ENCODE measurements around the gene HBA1. TPM values are rescaled to one million over a fixed set of nuclear protein-coding genes. Genes with fewer than 3 reads are reported as not detected.
"Not testable (repeated sequence)": the region's sequence is repeated elsewhere in the genome, so short reads cannot be mapped to it uniquely, and the experiment has no call there.

HBA1 gene
- total and polyA plus RNA-seq, 2 donors (not counting 3 experiments of a cell fraction or from before 2014, with no cell fraction given): not detected

DNA sequence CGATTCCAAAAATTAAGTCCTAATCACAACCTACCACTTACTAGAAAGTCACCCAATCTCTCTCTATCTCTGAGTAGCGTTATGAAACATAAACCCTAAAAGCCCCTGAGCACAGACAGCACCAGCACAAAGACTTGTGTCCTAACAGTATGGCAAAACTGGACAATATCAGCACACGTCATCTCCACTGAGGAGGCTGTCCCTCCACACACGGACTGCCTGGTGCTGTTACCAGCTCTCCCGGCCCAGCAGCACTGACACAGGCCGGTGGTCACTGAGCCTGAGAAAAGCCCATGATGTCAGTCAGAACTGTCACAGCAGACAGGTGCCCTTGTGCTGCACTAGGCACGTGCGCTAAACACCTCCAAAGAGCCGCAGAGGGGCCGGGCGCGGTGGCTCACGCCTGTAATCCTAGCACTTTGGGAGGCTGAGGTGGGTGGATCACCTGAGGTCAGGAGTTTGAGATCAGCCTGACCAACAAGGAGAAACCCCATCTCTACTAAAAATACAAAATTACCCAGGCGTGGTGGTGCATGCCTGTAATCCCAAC is 35.2 kb downstream of the HBA1 start:
- H3K4me2 ChIP-seq (ENCODE audit: insufficient read depth, low read length); H4K20me1 ChIP-seq (replicated peaks; ENCODE audit: control insufficient read depth, extremely low read depth, insufficient read depth, low read length); H2AFZ ChIP-seq (ENCODE audit: low read depth, low read length); H3K4me1 ChIP-seq (ENCODE audit: control insufficient read depth, extremely low read depth, insufficient read depth, low read length); BruUV-seq (replicated peaks); DNase-seq (ENCODE audit: low read depth, low spot score); dilution Hi-C loops (cut with MboI; ENCODE audit: extremely low pct_ligation_motif_present, low sequenced_read_pairs); H3K9me3 ChIP-seq (replicated peaks; ENCODE audit: control insufficient read depth, insufficient read depth, low read length); POLR2A ChIA-PET; CTCF ChIA-PET; intact Hi-C loops (cut with micrococcal nuclease); H3K9ac ChIP-seq (replicated peaks; ENCODE audit: extremely low read depth, insufficient read depth, low read length); FAIRE-seq; H3K27ac ChIP-seq (ENCODE audit: insufficient read depth, low read depth, low read length); H3K9me1 ChIP-seq (replicated peaks; ENCODE audit: control insufficient read depth, extremely low read depth, insufficient read depth, low read length); H3K4me3 ChIP-seq (replicated peaks in 1 of 3; ENCODE audit: insufficient read depth in 1 of 3, low read depth in 1 of 3, low read length in 3 of 3); H3K27me3 ChIP-seq (ENCODE audit: control insufficient read depth in 2 of 2, insufficient read depth in 2 of 2, low read length in 2 of 2): not testable (repeated sequence)
- Histone ChIP-seq H3K79me2 (ENCODE audit: control insufficient read depth, insufficient read depth, low read length) (peaks cover 59% of the 10 kb centered on the region), H3K36me3 (ENCODE audit: control insufficient read depth in 2 of 2, extremely low read depth in 1 of 2, insufficient read depth in 2 of 2, low read length in 2 of 2) (peaks cover 16 to 36% of the 10 kb centered on the region in 2 experiments)

DNA sequence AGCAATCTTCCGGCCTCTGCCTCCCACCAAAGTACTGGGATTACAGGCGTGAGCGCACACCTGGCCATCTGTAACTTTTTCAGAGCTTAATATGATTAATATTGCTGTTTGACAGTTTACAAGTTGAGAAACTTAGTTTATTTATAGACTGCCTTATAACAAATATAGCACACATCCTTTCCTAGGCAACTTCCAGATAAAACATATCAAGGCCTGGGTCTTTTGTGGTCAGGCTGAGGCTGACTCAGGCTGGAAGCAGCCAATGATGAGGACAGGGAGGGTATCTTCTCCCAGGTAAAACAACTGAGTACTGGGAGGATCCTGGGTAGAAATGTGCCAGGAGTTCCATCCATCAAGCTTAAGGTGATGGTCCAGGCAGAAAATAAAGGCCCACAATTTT is 36.5 kb downstream of the HBA1 start:
- Histone ChIP-seq H3K36me3 (ENCODE audit: control insufficient read depth in 2 of 2, extremely low read depth in 1 of 2, insufficient read depth in 2 of 2, low read length in 2 of 2) (peaks cover 19 to 31% of the 10 kb centered on the region in 2 experiments), H3K9me1 (replicated peaks; ENCODE audit: control insufficient read depth, extremely low read depth, insufficient read depth, low read length) (no peaks in the 10 kb centered on the region), H3K4me1 (ENCODE audit: control insufficient read depth, extremely low read depth, insufficient read depth, low read length) (no peaks in the 10 kb centered on the region), H3K4me3 (replicated peaks in 1 of 3; ENCODE audit: insufficient read depth in 1 of 3, low read depth in 1 of 3, low read length in 3 of 3) (no peak overlapping the region), H3K9me3 (replicated peaks; ENCODE audit: control insufficient read depth, insufficient read depth, low read length) (no peaks in the 10 kb centered on the region), H2AFZ (ENCODE audit: low read depth, low read length) (no peak overlapping the region), H3K27me3 (ENCODE audit: control insufficient read depth in 2 of 2, insufficient read depth in 2 of 2, low read length in 2 of 2) (no peaks in the 10 kb centered on the region), H3K4me2 (ENCODE audit: insufficient read depth, low read length) (no peak overlapping the region), H3K79me2 (ENCODE audit: control insufficient read depth, insufficient read depth, low read length) (peaks cover 66% of the 10 kb centered on the region), H4K20me1 (replicated peaks; ENCODE audit: control insufficient read depth, extremely low read depth, insufficient read depth, low read length) (no peaks in the 10 kb centered on the region), H3K9ac (replicated peaks; ENCODE audit: extremely low read depth, insufficient read depth, low read length) (no peak overlapping the region), H3K27ac (ENCODE audit: insufficient read depth, low read depth, low read length) (no peak overlapping the region)
- CTCF ChIA-PET: no interaction called here
- dilution Hi-C loops (cut with MboI; ENCODE audit: extremely low pct_ligation_motif_present, low sequenced_read_pairs): no loop called here
- BruUV-seq (replicated peaks): no TSS peak
- DNase-seq (ENCODE audit: low read depth, low spot score) (no peak), FAIRE-seq (no peak)
- POLR2A ChIA-PET: no interaction called here
- intact Hi-C loops (cut with micrococcal nuclease): no loop called here
- TF ChIP-seq POLR2A (IDR thresholded peaks at IDR 0.05; ENCODE audit: low read depth, low read length): no peak
- TF ChIP-seq, protein P1, sequence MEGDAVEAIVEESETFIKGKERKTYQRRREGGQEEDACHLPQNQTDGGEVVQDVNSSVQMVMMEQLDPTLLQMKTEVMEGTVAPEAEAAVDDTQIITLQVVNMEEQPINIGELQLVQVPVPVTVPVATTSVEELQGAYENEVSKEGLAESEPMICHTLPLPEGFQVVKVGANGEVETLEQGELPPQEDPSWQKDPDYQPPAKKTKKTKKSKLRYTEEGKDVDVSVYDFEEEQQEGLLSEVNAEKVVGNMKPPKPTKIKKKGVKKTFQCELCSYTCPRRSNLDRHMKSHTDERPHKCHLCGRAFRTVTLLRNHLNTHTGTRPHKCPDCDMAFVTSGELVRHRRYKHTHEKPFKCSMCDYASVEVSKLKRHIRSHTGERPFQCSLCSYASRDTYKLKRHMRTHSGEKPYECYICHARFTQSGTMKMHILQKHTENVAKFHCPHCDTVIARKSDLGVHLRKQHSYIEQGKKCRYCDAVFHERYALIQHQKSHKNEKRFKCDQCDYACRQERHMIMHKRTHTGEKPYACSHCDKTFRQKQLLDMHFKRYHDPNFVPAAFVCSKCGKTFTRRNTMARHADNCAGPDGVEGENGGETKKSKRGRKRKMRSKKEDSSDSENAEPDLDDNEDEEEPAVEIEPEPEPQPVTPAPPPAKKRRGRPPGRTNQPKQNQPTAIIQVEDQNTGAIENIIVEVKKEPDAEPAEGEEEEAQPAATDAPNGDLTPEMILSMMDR (IDR thresholded peaks at IDR 0.05; ENCODE audit: extremely low read depth in 1 of 2, insufficient read depth in 1 of 2, low read depth in 1 of 2, low read length in 2 of 2): no peak
- TF ChIP-seq EZH2 (IDR thresholded peaks at IDR 0.05; ENCODE audit: borderline replicate concordance, low read depth, low read length, severe bottlenecking): no peak
- no peak for TF ChIP-seq MYC (IDR thresholded peaks at IDR 0.05; ENCODE audit: low read depth, low read length)
- no peak for TF ChIP-seq FOS (IDR thresholded peaks at IDR 0.05; ENCODE audit: borderline replicate concordance, insufficient read depth, low read length)
- TF ChIP-seq GATA2 (IDR thresholded peaks at IDR 0.05; ENCODE audit: insufficient read depth, insufficient read length, low read depth, low read length): no peak
- TF ChIP-seq JUN (IDR thresholded peaks at IDR 0.05; ENCODE audit: borderline replicate concordance, insufficient read depth, insufficient read length, low read depth): no peak
- no peak for TF ChIP-seq POLR2AphosphoS5 (IDR thresholded peaks at IDR 0.05; ENCODE audit: insufficient read depth, low read depth, low read length)
- TF ChIP-seq, protein P2, sequence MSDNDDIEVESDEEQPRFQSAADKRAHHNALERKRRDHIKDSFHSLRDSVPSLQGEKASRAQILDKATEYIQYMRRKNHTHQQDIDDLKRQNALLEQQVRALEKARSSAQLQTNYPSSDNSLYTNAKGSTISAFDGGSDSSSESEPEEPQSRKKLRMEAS (IDR thresholded peaks at IDR 0.05; ENCODE audit: insufficient read depth, insufficient read length): no peak

All from endothelial cell of umbilical vein (primary cell).